Tibial nerve (tissue), 4 donors: ENCODE results near the gene EID3.

Experiments
- EP300 ChIP-seq, 2 donors: sonication (generic); formaldehyde crosslinking; IDR thresholded peaks; one replicate each; pipeline ENCODE4 v1.6.1; 2017; ENCODE audit warnings: antibody characterized with exemption in 2 of 2, mild to moderate bottlenecking in 1 of 2
- TF ChIP-seq, protein P1 (sequence below), 5 experiments: fragments of 200-600 bp in 3 of 5; fragments of 450-650 bp in 2 of 5; sonication (generic) in 3 of 5; IDR thresholded peaks; one replicate each; pipeline ENCODE4 v1.5.1; 2016 to 2019; ENCODE audit warnings: antibody characterized with exemption in 5 of 5, mild to moderate bottlenecking in 3 of 5, moderate library complexity in 2 of 5

DNA sequence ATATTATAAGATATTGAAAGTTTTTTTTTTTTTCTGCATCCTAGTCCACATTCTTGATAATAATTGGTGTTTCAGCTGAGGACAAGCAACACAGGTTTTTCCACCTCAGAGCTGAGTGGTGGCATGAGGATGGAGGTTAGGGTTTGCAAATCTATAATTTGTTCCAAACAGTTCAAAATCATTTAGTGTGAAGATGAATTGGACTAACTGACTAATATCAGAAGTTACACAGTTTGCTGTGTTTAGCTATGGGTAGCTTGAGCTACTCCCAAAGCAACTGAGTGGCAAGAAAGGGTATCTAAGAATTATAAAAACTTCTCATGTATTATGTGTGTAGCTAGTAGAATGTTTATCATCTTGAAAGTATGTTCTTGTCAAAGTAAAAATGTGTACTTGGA is 17.1 kb downstream of the EID3 start:
- TF ChIP-seq, protein P1, sequence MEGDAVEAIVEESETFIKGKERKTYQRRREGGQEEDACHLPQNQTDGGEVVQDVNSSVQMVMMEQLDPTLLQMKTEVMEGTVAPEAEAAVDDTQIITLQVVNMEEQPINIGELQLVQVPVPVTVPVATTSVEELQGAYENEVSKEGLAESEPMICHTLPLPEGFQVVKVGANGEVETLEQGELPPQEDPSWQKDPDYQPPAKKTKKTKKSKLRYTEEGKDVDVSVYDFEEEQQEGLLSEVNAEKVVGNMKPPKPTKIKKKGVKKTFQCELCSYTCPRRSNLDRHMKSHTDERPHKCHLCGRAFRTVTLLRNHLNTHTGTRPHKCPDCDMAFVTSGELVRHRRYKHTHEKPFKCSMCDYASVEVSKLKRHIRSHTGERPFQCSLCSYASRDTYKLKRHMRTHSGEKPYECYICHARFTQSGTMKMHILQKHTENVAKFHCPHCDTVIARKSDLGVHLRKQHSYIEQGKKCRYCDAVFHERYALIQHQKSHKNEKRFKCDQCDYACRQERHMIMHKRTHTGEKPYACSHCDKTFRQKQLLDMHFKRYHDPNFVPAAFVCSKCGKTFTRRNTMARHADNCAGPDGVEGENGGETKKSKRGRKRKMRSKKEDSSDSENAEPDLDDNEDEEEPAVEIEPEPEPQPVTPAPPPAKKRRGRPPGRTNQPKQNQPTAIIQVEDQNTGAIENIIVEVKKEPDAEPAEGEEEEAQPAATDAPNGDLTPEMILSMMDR (IDR thresholded peaks at IDR 0.05) = no peak
- TF ChIP-seq EP300 (IDR thresholded peaks at IDR 0.05) = no peak
